HG02588 (cell line): ENCODE measurements around the gene ASIC1.

Source experiments
- ATAC-seq: cut with Tn5 transposase; IDR thresholded peaks from one replicate; pipeline ENCODE4 v1.9.1; 2021; ENCODE audit warnings: mild to moderate bottlenecking, moderate library complexity; ENCODE audit not compliant: unreplicated experiment

ASIC1 gene

GRCh38 chr12:50040657-50041056 lies 16.7 kb upstream of the ASIC1 start:
- no peak for ATAC-seq

- ATAC-seq, result no peak
Measured at GRCh38 chr12:50041062-50041860, 16.1 kb upstream of the ASIC1 start.

GRCh38 chr12:50041962-50042361 lies 15.4 kb upstream of the ASIC1 start:
- ATAC-seq, result no peak

GRCh38 chr12:50042693-50043092 lies 14.7 kb upstream of the ASIC1 start:
- no peak for ATAC-seq

- no peak for ATAC-seq
Measured at GRCh38 chr12:50043308-50043707, 14.1 kb upstream of the ASIC1 start.

GRCh38 chr12:50043854-50044253 lies 13.5 kb upstream of the ASIC1 start:
- ATAC-seq, result no peak

- no peak for ATAC-seq
Measured at GRCh38 chr12:50047693-50048250, 9.6 kb upstream of the ASIC1 start.

- no peak for ATAC-seq
Measured at GRCh38 chr12:50049254-50050118, 7.9 kb upstream of the ASIC1 start.

- ATAC-seq, result no peak
Measured at GRCh38 chr12:50050119-50050385, 7.3 kb upstream of the ASIC1 start.

GRCh38 chr12:50050410-50051098 lies 6.8 kb upstream of the ASIC1 start:
- no peak for ATAC-seq

- no peak for ATAC-seq
Measured at GRCh38 chr12:50051101-50051806, 6.1 kb upstream of the ASIC1 start.

GRCh38 chr12:50052544-50052943 lies 4.9 kb upstream of the ASIC1 start:
- no peak for ATAC-seq

- ATAC-seq, result no peak
Measured at GRCh38 chr12:50052964-50053363, 4.4 kb upstream of the ASIC1 start.

- ATAC-seq, result no peak
Measured at GRCh38 chr12:50053583-50053982, 3.8 kb upstream of the ASIC1 start.

- no peak for ATAC-seq
Measured at GRCh38 chr12:50055831-50056638, 1.4 kb upstream of the ASIC1 start.

GRCh38 chr12:50056639-50056976 lies 788 bp upstream of the ASIC1 start:
- ATAC-seq, result no peak

GRCh38 chr12:50057896-50058670 lies 687 bp downstream of the ASIC1 start:
- no peak for ATAC-seq

- no peak for ATAC-seq
Measured at GRCh38 chr12:50058743-50059312, 1.4 kb downstream of the ASIC1 start.
